HepG2 (cell line): ENCODE measurements around the gene ARHGAP10. TPM values are rescaled to one million over a fixed set of nuclear protein-coding genes. Genes with fewer than 3 reads are reported as not detected.

Experiments
- ARNT ChIP-seq: fragments of 450-650 bp; IDR thresholded peaks from 2 replicates; pipeline ENCODE4 v1.6.1; 2017
- HNRNPK ChIP-seq: fragments of 200-400 bp; formaldehyde crosslinking; IDR thresholded peaks from 2 replicates; pipeline ENCODE4 v1.6.1; 2018; ENCODE audit warnings: low read length, low read depth, moderate library complexity, mild to moderate bottlenecking; ENCODE audit not compliant: poor library complexity, severe bottlenecking
- SRF ChIP-seq: IDR thresholded peaks from 2 replicates; pipeline ENCODE4 v1.6.1; 2011; ENCODE audit warnings: mild to moderate bottlenecking, low read depth, low read length, moderate library complexity
- ZNF549 ChIP-seq: sonication (generic); formaldehyde crosslinking; IDR thresholded peaks from 2 replicates; pipeline ENCODE4 v1.5.0; 2020; ENCODE audit warnings: missing genetic modification reagents
- ZNF720 ChIP-seq: sonication (generic); formaldehyde crosslinking; IDR thresholded peaks from 2 replicates; pipeline ENCODE4 v1.4.0; 2020; ENCODE audit warnings: missing genetic modification reagents
- polyA plus RNA-seq, 8 experiments: library from polyadenylated mRNA; depleted of rRNA in 3 of 8; stranded (reverse) in 7 of 8; unstranded in 1 of 8; fragments of >200 nt; fragmentation: Illumina TruSeq in 4 of 8; extraction: Trizol in 4 of 8; gene quantifications; 2 replicates each; pipeline versions ENCODE4 v1.2.1 to v1.2.3, GENCODE V29; 2011 to 2016; ENCODE audit warnings: low read depth in 4 of 8, missing spikeins in 1 of 8, mixed read lengths in 1 of 8; ENCODE audit not compliant: insufficient read depth in 1 of 8
- total RNA-seq, 5 experiments: library from RNA; depleted of rRNA; stranded (reverse); fragments of >200 nt; fragmentation: Illumina TruSeq; extraction: Trizol; gene quantifications; 2 replicates each; pipeline ENCODE4 v1.2.3, GENCODE V29; 2016; ENCODE audit warnings: low read depth in 1 of 5
- TF ChIP-seq, protein P1 (sequence below): sonication (generic); formaldehyde crosslinking; IDR thresholded peaks from 2 replicates; pipeline ENCODE4 v1.8.1; 2022; ENCODE audit warnings: low read depth, mild to moderate bottlenecking, missing genetic modification reagents
- TF ChIP-seq, protein P2 (sequence below): IDR thresholded peaks from 2 replicates; pipeline ENCODE4 v1.6.1; 2012; ENCODE audit warnings: low read length, improper control_type of control experiment
- TF ChIP-seq, protein P3 (sequence below): sonication (generic); formaldehyde crosslinking; IDR thresholded peaks from 2 replicates; pipeline ENCODE4 v1.4.0; 2020; ENCODE audit warnings: mild to moderate bottlenecking, missing genetic modification reagents
- TF ChIP-seq, protein P4 (sequence below): sonication (generic); formaldehyde crosslinking; IDR thresholded peaks from 2 replicates; pipeline ENCODE4 v1.8.0; 2022; ENCODE audit warnings: missing genetic modification reagents, low read depth, mild to moderate bottlenecking, borderline replicate concordance
- TF ChIP-seq, protein P5 (sequence below): sonication (generic); formaldehyde crosslinking; IDR thresholded peaks from 2 replicates; pipeline ENCODE4 v1.5.0; 2020; ENCODE audit warnings: mild to moderate bottlenecking, missing genetic modification reagents, borderline replicate concordance
- TF ChIP-seq, protein P6 (sequence below): sonication (generic); formaldehyde crosslinking; IDR thresholded peaks from 2 replicates; pipeline ENCODE4 v1.8.1; 2023; ENCODE audit warnings: mild to moderate bottlenecking, moderate library complexity, missing genetic modification reagents

The ARHGAP10 gene
- total and polyA plus RNA-seq, 2 of the 13 experiments (the other 11 are each of a cell fraction or from before 2014, with no cell fraction given), result 0.45 to 1.6 TPM

DNA sequence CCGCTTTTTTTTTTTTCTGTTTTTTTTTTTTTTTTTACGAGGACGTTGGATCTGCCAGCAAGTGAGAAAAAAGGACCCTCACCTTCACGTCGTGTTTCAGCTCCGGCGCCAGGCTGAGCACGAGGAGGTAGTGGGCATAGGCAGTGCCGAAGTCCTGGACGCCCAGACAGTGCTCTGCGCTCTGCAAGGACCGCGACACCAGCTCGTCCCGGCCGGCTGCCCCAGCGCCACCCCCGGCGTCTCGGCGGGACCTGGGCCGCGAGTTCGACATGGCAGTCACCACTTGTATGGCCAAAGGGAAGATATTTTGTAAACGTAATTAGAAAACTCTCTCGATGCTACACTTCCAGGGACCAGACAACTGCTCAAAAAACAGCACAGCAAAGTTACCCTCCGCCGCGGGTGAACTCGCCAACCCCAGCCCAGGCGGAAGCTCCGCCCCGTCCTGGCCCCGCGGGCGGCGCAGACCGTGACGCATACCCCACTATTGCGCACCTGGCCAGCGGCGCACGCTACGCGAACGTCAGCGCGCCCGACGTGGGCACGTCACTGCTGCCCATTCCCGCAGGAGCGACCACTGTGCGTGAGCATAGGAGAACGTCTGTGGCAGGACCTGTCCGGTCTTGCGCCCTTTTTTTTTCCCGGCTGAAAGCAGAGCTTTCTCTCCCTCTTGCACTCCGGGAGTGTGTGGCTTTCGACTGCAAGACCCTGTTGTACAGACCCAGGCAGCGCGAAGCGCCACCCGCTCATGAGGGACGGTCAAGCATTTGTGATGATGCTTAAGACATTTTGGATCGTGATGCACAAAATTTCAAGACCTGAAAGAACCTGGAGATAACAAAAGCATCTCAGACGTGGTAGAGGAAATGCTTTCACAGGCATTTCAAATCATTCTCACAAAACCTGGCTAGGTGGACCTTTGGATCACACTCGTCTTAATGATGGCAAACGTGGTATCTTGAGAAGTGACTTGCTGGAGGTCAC, 47.9 kb upstream of the ARHGAP10 start, which contains the start of gene PRMT9 (continued):
- TF ChIP-seq, protein P1, sequence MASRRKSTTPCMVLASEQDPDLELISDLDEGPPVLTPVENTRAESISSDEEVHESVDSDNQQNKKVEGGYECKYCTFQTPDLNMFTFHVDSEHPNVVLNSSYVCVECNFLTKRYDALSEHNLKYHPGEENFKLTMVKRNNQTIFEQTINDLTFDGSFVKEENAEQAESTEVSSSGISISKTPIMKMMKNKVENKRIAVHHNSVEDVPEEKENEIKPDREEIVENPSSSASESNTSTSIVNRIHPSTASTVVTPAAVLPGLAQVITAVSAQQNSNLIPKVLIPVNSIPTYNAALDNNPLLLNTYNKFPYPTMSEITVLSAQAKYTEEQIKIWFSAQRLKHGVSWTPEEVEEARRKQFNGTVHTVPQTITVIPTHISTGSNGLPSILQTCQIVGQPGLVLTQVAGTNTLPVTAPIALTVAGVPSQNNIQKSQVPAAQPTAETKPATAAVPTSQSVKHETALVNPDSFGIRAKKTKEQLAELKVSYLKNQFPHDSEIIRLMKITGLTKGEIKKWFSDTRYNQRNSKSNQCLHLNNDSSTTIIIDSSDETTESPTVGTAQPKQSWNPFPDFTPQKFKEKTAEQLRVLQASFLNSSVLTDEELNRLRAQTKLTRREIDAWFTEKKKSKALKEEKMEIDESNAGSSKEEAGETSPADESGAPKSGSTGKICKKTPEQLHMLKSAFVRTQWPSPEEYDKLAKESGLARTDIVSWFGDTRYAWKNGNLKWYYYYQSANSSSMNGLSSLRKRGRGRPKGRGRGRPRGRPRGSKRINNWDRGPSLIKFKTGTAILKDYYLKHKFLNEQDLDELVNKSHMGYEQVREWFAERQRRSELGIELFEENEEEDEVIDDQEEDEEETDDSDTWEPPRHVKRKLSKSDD, result peak; percentile 99
- TF ChIP-seq HNRNPK (no peak), ZNF549 (CRISPR knock-in tag) (no peak), ZNF720 (CRISPR knock-in tag) (no peak), ARNT (no peak), SRF (no peak)
- TF ChIP-seq, protein P2, sequence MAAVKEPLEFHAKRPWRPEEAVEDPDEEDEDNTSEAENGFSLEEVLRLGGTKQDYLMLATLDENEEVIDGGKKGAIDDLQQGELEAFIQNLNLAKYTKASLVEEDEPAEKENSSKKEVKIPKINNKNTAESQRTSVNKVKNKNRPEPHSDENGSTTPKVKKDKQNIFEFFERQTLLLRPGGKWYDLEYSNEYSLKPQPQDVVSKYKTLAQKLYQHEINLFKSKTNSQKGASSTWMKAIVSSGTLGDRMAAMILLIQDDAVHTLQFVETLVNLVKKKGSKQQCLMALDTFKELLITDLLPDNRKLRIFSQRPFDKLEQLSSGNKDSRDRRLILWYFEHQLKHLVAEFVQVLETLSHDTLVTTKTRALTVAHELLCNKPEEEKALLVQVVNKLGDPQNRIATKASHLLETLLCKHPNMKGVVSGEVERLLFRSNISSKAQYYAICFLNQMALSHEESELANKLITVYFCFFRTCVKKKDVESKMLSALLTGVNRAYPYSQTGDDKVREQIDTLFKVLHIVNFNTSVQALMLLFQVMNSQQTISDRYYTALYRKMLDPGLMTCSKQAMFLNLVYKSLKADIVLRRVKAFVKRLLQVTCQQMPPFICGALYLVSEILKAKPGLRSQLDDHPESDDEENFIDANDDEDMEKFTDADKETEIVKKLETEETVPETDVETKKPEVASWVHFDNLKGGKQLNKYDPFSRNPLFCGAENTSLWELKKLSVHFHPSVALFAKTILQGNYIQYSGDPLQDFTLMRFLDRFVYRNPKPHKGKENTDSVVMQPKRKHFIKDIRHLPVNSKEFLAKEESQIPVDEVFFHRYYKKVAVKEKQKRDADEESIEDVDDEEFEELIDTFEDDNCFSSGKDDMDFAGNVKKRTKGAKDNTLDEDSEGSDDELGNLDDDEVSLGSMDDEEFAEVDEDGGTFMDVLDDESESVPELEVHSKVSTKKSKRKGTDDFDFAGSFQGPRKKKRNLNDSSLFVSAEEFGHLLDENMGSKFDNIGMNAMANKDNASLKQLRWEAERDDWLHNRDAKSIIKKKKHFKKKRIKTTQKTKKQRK, result no peak
- TF ChIP-seq, protein P3, sequence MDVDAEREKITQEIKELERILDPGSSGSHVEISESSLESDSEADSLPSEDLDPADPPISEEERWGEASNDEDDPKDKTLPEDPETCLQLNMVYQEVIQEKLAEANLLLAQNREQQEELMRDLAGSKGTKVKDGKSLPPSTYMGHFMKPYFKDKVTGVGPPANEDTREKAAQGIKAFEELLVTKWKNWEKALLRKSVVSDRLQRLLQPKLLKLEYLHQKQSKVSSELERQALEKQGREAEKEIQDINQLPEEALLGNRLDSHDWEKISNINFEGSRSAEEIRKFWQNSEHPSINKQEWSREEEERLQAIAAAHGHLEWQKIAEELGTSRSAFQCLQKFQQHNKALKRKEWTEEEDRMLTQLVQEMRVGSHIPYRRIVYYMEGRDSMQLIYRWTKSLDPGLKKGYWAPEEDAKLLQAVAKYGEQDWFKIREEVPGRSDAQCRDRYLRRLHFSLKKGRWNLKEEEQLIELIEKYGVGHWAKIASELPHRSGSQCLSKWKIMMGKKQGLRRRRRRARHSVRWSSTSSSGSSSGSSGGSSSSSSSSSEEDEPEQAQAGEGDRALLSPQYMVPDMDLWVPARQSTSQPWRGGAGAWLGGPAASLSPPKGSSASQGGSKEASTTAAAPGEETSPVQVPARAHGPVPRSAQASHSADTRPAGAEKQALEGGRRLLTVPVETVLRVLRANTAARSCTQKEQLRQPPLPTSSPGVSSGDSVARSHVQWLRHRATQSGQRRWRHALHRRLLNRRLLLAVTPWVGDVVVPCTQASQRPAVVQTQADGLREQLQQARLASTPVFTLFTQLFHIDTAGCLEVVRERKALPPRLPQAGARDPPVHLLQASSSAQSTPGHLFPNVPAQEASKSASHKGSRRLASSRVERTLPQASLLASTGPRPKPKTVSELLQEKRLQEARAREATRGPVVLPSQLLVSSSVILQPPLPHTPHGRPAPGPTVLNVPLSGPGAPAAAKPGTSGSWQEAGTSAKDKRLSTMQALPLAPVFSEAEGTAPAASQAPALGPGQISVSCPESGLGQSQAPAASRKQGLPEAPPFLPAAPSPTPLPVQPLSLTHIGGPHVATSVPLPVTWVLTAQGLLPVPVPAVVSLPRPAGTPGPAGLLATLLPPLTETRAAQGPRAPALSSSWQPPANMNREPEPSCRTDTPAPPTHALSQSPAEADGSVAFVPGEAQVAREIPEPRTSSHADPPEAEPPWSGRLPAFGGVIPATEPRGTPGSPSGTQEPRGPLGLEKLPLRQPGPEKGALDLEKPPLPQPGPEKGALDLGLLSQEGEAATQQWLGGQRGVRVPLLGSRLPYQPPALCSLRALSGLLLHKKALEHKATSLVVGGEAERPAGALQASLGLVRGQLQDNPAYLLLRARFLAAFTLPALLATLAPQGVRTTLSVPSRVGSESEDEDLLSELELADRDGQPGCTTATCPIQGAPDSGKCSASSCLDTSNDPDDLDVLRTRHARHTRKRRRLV (CRISPR knock-in tag), result 0 out of 2 replicates have a peak, but pooled peaks have one; percentile 69
- TF ChIP-seq, protein P4, sequence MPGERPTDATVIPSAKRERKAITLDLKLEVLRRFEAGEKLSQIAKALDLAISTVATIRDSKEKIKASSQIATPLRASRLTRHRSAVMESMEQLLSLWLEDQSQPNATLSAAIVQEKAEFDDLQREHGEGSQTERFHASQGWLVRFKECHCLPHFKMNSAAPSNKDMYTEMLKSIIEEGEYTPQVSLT (CRISPR knock-in tag), result no peak
- TF ChIP-seq, protein P5, sequence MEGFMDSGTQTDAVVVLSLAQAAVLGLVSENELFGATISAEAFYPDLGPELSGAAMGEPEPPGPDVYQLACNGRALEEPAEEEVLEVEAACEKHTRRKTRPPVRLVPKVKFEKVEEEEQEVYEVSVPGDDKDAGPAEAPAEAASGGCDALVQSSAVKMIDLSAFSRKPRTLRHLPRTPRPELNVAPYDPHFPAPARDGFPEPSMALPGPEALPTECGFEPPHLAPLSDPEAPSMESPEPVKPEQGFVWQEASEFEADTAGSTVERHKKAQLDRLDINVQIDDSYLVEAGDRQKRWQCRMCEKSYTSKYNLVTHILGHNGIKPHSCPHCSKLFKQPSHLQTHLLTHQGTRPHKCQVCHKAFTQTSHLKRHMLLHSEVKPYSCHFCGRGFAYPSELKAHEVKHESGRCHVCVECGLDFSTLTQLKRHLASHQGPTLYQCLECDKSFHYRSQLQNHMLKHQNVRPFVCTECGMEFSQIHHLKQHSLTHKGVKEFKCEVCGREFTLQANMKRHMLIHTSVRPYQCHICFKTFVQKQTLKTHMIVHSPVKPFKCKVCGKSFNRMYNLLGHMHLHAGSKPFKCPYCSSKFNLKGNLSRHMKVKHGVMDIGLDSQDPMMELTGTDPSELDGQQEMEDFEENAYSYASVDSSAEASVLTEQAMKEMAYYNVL (CRISPR knock-in tag), result no peak
- TF ChIP-seq, protein P6, sequence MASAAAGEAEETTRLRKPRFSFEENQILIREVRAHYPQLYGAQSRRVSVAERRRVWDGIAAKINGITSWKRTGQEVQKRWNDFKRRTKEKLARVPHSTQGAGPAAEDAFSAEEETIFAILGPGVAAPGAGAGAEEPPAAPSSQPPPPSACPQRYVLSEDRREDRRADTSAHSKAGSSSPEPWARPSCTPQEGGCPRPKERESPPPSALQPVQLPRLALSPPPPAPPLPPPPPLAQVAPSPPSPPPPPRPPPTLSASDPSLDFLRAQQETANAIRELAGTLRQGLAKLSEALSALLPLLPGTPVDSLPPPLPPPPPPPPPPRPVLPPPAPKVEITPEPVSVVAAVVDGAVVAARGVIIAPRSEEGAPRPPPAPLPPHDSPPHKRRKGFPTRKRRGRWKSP, result peak; percentile 97
